ENCODE measurements around the gene ERMAP.

Gene ERMAP, protein sequence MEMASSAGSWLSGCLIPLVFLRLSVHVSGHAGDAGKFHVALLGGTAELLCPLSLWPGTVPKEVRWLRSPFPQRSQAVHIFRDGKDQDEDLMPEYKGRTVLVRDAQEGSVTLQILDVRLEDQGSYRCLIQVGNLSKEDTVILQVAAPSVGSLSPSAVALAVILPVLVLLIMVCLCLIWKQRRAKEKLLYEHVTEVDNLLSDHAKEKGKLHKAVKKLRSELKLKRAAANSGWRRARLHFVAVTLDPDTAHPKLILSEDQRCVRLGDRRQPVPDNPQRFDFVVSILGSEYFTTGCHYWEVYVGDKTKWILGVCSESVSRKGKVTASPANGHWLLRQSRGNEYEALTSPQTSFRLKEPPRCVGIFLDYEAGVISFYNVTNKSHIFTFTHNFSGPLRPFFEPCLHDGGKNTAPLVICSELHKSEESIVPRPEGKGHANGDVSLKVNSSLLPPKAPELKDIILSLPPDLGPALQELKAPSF

DNA sequence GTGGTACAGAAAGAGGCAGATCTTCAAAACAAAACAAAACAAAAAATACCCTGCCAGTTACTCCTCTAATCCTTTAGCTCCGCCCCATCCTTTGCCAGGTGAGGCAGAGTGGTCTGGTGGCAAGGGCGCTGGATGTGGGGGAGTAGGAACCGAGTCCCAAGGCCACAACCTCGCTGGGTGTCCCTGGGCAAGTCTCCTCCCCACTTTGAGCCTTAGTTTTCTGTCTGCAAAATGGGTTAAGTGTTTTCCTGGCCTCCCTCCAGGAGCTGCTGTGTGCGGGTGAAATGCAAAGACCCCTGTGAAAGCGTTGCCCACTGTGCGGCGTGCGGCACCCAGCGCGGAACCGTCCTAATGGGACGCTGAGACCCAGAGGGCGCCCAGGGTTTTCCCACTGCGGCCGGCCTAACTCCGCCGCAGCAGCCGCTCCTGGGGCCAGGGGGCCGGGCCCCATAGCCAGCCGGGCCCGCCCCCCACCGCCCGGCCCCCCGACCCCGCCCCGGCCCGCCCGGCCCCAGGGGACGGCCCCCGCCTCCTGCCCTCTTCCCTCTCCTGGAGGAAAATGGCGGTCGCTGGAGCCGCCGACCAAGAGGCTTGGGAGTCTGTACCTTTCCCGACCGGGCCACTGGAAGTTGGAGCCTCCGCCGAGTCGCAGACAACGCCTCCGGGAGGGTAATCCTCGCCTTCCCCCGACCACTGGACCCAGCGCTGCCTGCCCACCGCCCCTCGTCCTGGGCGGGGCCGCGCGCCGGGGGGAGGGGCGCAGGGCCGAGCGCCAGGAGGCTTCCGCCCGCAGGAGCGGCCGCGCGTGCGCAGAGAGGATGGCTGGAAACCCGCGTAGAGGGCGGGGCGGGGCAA lies at the start of gene ERMAP, which contains the start of gene SVBP:
Gene ERMAP, plus strand, starts transcription at position 538 of the 855 bp plus-strand sequence. CDS start 13,327 bp downstream, outside the sequence.
Gene SVBP, minus strand, starts transcription at position 813 of the 855 bp plus-strand sequence. CDS start 853 bp downstream, outside the sequence.
- DNase-seq, result peak; percentile 92

DNA sequence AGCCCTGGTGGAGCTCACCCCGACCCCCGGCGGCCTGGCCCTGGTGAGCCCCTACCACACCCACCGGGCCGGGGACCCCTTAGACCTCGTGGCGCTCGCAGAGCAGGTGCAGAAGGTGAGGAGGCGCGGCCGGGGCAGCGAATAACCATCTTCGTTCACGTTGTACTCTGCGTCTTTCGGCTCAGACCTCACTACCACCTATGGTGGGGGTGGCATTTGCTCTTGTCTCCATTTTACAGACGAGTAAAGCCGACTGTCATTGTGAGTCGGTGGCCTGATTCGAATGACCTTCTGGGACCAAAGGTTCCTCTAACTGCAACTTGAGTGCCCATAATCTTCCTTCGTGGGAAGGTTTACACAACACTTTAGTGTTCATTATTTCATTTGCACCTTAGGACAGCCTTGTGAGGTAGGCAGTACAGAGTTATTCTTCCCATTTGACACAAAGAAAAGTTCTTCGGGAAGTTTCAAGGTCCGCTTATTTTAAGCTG lies 49.4 kb upstream of the ERMAP start:
- no peak for DNase-seq

- no peak for DNase-seq
Observed at GRCh38 chr1:42768172-42768571, 48.8 kb upstream of the ERMAP start.

DNA sequence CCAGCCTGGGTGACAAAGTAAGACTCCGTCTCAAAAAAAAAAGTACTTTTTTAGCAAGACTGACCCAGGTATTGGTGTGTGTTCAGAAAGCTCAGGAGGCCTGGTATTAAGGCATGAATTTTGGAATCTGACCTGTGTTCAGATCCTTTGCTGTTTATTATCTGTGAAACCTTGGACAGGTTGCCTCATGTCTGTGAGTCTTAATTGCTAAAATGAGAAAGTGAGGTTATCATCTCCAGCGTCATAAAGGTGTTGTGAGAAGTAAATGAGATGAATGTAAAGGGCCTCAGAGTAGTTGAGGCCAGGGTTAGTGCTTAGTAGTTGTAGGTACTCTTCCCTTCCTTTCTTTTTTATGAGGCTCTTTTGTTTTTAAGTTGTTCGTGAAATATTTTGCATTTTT lies 47.1 kb upstream of the ERMAP start:
- DNase-seq, result no peak

- no peak for DNase-seq
Observed at GRCh38 chr1:42773420-42773819, 43.5 kb upstream of the ERMAP start.

DNA sequence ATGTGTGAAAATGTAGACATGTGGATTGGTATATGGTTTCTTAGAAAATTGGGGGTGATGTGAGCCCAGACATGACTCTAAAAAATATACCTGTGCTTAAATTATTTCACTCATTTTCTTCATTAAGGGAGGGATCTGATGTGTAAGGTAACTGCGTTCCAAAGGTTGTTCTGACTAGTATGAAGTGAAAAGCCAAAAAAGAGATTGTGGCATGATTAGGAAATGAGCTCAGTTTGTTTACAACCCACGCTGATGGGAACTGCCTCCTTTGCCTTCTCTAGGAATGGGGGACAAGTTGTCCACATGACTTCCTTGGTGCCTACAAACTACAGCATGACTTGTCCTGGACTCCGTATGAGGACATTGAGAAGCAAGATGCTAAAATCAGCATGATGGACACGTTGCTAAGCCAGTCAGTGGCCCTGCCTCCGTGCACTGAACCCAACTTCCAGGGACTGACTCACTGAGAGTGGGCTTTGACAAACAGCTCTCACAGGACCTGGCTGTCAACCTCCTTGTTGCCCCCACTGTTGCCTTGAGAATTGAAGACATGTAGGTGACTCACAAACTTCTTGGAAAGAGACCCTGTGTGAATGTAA lies 41.9 kb upstream of the ERMAP start:
- DNase-seq, result no peak

- no peak for DNase-seq
Observed at GRCh38 chr1:42776502-42776901, 40.4 kb upstream of the ERMAP start.

DNA sequence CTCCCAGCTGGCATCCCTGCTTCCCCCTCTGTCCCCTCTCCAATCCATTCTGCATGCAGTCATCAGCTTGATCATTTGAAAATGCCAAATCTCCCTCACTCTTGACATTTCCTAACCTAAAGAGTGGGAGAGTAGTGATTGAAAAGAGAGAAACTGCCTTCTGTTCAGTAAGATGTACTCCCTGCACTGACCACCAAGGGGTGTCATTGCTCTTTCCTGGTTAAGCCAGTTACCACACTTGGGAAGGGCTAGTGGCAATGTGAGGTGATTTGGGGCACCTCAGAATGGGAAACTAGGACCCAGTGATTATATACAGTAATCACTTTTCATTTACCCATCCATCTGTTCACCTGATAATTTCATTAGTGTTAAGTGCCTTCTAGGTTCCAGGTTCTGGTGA lies 39.1 kb upstream of the ERMAP start:
- DNase-seq, result no peak

DNA sequence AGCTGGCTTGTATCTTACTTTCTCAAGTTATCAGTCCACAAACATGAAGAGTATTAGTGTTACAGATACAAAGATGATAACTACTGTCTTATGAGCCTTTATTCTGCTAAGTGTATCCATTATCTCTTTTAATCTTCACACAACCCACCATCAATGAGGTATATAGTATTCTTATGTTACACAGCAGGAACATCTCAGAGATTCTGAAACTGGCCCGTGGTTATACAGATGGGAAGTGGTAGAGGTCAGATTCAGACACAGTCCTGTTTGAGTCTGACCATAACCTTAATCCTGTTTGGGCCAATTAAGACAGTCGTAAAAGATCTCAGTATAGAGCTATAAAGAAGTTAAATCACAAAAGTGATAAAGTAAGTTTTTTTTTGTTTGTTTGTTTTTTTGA lies 37.2 kb upstream of the ERMAP start:
- DNase-seq, result no peak

DNA sequence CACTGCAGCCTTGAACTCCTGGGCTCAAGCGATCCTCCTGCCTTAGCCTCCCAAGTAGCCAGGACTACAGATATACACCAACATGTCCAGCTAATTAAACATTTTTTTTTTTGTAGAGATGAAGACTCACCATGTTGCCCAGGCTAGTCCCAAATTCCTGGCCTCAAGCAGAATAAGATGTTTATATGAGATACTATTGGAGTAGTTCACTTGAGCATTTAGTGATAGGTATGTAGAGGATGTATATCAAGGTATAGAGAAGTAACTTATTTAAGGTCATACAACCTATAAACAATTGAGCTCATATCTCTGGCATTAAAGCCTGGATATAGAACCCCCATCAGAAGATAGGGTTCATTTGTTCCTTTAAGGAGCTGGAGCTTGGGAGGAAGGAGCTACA lies 36.7 kb upstream of the ERMAP start:
- no peak for DNase-seq

- DNase-seq, result no peak
Observed at GRCh38 chr1:42783092-42783491, 33.8 kb upstream of the ERMAP start.

DNA sequence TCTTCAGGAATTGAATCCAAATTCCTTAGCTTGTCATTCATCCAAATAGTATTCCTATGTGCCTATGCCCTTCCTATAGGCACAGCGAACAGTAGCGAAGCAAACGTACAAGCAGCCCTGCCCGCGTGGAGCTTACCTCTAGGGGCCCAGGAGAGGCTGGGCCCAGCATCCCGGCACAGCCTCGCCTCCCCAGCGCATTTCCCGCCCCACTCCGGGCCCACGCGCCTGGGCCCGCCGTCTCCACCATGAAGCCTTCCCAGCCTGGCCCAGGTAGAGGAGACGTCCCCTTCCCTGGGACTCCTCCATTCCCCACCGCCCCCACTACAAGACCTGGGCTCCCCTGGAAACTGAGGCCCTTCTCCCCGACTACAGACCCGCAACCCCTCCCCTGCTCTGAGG lies 32.4 kb upstream of the ERMAP start:
- DNase-seq, result no peak

- DNase-seq, result peak; percentile 31
Observed at GRCh38 chr1:42784946-42785693, 31.8 kb upstream of the ERMAP start, which contains the start of gene TMEM269. TMEM269 (plus strand) TSS chr1:42784991; CDS start chr1:42789894, 4,903 bp downstream.

GRCh38 chr1:42786097-42786496 lies 30.8 kb upstream of the ERMAP start:
- DNase-seq, result no peak

DNA sequence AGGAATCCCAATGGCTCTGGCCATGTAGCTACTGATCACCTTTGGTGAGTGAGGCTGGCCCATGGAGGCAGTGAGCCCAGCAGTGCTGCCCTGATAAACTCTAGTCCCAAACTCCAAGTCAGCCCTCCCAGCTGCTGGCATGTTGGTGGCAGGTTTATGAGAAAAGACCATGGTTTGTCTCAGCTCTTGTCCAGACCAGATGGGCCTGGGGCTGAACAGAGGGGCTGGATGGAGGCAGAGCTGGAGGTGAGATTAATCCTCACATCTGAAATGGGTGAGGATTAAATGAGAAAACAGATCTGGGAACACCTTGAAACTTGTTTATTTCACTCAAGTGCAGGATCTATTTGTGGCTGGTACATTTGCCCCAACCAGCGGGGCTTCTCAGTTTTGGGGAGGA lies 28.9 kb upstream of the ERMAP start:
- DNase-seq, result no peak

DNA sequence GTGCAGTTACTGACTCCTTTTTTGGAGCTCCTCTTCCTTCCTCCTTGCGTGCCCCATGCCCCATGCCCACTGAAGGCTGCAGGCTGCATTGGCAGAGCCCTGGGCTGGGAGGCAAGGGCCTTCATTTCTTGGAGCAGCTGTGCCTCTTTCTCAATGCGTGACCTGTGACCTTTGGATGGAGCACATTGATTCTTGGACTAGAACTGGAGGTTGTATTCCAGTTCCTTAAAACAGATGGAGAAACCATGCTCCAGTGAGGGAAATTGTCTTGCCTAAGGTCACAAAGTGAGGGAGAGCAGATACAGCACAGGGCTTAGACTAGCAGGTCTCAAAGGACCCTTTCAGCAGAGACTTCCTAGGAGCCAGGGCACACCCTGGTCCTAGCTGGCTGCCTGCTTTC lies 23.1 kb upstream of the ERMAP start:
- DNase-seq, result no peak

- no peak for DNase-seq
Observed at GRCh38 chr1:42797414-42797813, 19.5 kb upstream of the ERMAP start.

GRCh38 chr1:42797979-42798378 lies 18.9 kb upstream of the ERMAP start:
- DNase-seq, result no peak

DNA sequence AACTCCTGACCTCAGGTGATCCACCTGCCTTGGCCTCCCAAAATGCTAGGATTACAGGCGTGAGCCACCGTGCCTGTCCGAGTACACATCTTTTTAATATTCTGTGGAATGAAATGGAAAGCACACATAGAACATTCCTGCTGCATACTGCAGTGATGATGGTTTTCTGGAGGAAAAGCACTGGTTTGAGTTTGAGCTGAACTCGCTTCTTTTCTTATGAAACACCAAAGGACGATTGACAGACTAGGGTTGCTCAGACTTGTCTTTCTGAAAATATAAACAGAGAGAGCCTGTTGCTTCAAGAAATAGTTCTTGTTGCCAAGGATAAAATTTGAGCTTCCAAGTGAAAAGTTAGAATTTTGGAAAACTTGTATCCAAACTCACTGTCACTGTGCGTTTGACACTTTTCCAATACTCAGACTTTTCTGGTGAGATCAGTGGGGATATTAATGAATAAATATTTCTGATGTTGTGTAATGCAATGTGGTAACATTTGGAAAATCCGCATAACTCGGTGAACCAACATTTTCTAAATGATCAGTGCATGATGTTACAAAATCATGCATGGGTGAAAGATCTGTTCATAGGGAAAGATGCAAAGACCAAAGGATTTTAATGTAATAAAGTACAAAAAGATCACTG lies 15.0 kb upstream of the ERMAP start:
- DNase-seq, result no peak

DNA sequence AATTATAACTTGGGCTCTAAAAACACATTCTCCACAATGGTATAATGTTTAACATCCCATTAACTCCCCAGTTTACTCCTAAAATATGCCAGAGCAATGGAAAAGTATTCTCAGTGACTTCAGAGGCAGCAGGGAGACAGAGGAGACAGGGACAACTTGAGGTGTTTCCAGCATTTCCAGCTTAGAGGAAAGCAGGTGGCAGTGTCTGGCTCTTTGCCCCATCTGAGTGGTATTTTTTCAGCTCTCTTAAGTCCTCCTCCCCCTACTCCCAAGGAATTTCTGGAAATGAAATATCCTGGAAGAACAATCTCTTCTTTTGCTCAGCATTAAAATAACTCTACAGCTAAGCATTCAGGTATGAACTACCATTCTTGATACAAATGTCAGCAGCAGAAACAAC lies 10.8 kb upstream of the ERMAP start:
- no peak for DNase-seq

GRCh38 chr1:42806593-42806992 lies 10.3 kb upstream of the ERMAP start:
- DNase-seq, result no peak
